ENCODE results near the gene RNF10.
"Not testable (repeated sequence)": the region's sequence is repeated elsewhere in the genome, so short reads cannot be mapped to it uniquely, and the experiment has no call there.

The RNF10 gene

GRCh38 chr12:120580787-120581723 is 46.9 kb downstream of the RNF10 start, which contains the start of gene POP5:
POP5 (minus strand) TSS chr12:120581402; CDS start chr12:120581362, 40 bp downstream.
- peak; percentile 76 for DNase-seq (ENCODE audit: low spot score)

GRCh38 chr12:120581998-120582397 is 47.8 kb downstream of the RNF10 start:
- DNase-seq (ENCODE audit: low spot score) = no peak

DNA sequence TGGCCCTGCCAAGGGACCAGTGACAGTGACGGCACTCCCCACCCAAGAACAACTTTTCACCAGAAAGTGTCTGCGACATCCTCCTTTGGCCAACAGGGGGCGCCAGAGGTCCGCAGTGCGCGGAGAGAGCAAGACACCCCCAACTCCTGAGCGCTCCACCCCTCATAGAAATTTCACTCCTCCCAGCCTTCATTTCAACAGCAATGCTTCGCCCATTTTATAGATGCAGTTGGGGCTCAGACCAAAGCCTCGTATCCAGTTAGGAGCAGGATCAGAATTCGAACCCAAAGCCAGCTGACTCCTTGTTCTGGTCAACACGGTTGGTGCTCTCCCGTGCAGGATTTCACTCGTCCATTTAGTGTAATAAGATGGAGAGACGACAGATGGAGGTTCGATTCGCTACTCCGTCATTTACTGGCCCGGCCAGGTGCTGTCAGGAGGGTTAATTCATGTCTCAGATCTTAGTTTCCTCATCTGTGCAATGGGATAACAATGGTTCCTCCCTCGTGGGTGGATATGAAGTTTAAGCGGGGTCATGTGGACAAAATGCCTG is 49.4 kb downstream of the RNF10 start:
- DNase-seq (ENCODE audit: low spot score) = peak; percentile 73

DNA sequence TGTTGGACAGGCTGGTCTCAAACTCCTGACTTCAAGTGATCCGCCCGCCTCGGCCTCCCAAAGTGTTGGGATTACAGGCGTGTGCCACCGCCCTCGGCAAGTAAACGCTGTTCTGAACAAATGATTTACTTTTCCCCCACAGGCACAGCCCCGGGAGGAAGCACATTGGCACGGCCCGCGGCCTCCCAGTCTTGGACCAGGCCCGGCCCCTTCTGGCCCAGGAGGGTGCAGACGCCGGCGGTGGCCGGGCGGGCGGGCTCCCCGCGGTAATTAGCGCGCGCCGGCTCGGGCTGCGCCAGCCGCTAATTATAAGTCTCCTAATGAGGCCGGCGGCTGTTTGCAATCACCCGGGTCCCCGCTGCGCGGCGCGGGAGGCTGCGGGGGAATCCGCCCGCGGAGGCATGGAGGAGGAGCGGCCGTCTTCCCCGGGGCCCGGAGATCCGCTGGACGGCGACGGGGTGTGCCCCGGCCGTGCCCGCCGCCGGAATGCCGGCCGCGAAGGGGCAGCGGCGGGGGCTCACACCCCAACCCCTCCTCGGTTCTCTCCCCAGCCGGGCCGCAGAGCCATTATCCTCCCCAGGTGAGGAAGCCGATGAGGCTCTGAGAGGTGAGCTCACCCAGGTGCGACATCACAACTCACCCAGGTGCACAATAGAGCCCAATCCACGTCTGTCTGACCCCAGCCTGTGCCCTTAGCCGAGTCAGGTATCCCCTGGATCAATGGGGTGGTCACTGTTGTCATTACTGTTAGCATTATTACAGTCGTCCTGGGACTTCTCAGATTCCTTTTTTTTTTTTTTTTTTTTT is 50.4 kb downstream of the RNF10 start:
- peak; percentile 34 for DNase-seq (ENCODE audit: low spot score)

DNA sequence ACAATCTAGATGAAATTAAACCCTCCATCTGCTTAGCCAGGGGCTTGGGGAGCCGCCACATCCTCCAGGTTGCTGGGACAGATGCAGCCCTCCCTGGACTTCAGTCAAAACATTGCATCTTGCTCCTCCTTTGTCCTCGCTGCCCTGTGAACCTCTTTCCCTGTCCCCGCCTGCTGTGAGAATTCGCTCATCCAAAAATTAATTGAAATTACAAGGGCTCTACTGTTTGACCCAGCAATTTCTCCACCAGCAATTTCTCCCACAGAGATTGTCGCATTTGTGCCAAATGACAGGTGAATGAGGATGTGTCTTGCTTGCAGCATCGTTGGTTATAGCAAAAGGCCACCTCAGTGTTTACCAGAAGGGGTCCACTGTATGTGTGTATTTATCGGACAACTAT is 52.0 kb downstream of the RNF10 start:
- no peak for DNase-seq (ENCODE audit: low spot score)

GRCh38 chr12:120586860-120587259 is 52.7 kb downstream of the RNF10 start:
- DNase-seq (ENCODE audit: low spot score) = no peak

DNA sequence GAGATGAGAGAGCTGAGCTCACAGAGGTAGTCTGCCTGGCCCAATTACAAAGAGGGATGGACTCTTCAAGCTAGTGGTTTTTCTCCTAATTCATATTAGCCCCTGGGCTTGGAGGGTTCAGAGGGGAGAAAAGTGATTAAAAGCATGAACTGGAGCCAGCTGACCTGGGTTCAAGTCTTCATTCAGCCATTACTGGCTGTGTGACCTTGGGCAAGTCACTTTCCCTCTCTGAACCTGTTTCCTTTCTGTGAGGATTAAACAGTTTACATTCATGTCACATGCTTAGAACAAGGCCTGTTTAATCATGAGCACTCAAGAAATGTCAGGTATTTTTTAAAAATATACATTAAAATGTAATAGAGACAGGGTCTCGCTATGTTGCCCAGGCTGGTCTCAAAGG is 54.2 kb downstream of the RNF10 start:
- DNase-seq (ENCODE audit: low spot score) = no peak

- DNase-seq (ENCODE audit: low spot score) = no peak
These were observed 55.1 kb downstream of the RNF10 start for GRCh38 chr12:120588948-120589930.

- DNase-seq (ENCODE audit: low spot score) = peak; percentile 32
These were observed 56.7 kb downstream of the RNF10 start for GRCh38 chr12:120590741-120591407.

DNA sequence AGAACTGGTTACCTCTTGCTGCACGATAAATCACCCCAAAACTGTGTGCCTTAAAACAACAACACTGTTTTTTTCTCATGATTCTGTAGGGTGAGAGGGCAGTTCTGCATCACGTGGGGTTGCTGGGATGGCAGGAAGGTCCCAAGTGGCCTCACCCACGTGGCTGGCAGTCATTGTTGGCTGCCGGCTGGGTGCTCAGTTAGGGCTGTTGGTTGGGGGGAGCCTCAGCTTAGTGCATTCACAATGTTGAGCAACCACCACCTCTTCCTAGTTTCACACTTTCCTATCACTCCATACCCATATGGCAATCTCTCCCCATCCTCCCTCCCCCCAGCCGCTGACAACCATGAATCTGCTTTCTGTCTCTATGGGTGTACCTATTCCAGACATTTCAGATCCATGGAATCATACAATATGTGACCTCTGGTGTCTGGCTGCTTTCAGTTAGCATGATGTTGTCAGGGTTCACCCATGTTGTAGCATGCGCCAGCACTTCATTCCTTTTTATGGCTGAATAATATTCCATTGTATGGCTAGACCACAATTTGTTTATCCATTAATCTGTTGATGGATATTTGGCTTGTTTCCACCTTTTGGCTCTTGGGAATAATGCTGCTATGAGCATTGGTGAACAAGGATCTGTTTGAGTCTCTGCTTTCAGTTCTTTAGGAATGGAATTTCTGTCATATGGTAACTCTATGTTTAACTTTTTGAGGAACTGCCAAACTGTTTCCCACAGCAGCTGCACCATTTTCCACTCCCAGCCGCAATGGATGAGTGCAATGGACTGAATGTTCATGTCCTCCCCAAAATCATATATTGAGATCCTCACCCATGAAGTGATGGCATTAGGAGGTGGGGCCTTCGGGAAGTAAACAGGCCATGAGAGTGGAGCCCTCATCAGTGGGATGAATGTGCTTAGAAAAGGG is 58.2 kb downstream of the RNF10 start:
- DNase-seq (ENCODE audit: low spot score) = no peak

- DNase-seq (ENCODE audit: low spot score) = no peak
These were observed 62.7 kb downstream of the RNF10 start for GRCh38 chr12:120596901-120597300.

DNA sequence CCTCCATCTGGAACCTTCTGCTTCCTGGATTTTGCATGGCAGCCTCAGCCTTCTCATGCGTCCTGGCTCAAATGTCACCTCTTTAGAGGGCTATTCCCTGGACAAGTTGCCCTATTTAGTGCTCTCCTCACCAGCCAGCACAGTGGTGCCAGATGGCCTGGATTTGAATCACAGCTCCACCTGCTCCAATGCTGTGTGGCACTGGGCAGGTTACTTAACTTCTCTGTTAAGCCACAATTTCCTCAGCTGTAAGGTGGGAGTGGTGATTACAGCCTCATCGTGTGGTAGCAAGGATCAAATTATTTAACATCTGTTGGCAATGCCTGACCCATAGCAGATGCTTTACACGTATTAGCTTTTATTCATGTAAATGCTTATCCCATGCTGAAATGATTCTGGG is 63.7 kb downstream of the RNF10 start:
- DNase-seq (ENCODE audit: low spot score) = no peak

- no peak for DNase-seq (ENCODE audit: low spot score)
These were observed 64.7 kb downstream of the RNF10 start for GRCh38 chr12:120598674-120599463.

DNA sequence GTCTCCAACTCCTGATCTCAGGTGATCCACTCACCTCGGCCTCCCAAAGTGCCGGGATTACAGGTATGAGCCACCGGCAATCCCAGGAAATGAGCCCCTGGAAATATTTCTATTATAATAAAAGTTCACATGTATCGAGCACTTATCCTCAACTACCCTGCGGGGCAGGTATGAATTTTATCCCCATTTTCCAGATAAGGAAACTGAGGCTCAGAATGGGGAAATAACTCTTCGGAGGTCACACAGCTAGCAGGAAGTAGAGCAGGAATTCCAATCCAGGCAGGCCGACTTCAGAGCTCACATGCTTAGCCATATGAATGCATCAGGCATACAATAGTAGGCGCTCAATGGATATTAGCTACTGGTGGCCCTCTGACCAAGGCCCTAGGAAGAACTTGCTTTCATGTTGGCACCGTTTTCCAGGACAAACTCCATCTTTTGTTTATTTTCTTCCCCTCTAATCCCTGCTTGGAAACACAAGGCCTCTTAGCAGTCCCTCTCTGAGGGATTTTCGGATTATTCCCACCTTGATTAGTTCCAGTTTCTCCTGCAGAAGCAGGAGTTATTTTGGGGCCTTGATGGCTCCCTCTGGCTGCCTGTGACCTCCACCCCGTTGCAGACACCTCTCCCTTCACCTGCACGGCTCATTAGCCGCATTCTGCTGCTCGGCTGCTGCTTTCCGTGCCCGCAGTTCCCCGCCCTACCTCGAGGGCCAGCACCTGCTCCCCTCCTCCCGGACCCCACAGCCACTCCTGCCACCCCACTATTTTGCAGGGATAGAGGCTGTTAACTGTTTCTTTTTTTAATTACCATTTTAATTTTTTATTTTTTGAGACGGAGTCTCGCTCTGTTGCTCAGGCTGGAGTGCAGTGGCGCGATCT is 65.8 kb downstream of the RNF10 start:
- no peak for DNase-seq (ENCODE audit: low spot score)

GRCh38 chr12:120602416-120602815 is 68.3 kb downstream of the RNF10 start:
- DNase-seq (ENCODE audit: low spot score) = not testable (repeated sequence)

- no peak for DNase-seq (ENCODE audit: low spot score)
These were observed 76.4 kb downstream of the RNF10 start for GRCh38 chr12:120610560-120610959.

GRCh38 chr12:120611534-120611933 is 77.4 kb downstream of the RNF10 start:
- DNase-seq (ENCODE audit: low spot score) = not testable (repeated sequence)

DNA sequence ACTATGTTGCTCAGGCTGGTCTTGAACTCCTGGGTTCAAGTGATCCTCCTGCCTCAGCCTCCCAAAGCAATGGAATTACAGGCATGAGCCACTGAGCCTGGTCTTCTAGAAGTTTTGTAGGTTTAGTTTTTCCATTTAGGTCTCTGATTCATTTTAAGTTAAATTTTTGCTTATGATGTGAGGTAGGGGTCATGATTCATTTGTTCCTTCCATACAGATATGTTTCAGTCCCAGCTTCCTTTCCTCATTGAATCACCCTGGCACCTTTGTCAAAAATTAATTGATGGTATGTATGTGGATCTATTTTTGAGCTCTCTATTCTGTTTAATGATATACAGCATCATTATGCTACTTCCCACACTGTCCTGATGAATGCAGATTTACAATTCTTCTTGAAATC is 80.7 kb downstream of the RNF10 start:
- no peak for DNase-seq (ENCODE audit: low spot score)
